Thymus (tissue), 11 donors: ENCODE measurements around the gene ARMC3. TPM values are rescaled to one million over a fixed set of nuclear protein-coding genes. Genes with fewer than 3 reads are reported as not detected.
"Not testable (repeated sequence)": the region's sequence is repeated elsewhere in the genome, so short reads cannot be mapped to it uniquely, and the experiment has no call there.

Experiments used
- DNase-seq, 9 donors: peaks; one replicate each; pipeline ENCODE4 v3.0.0-alpha.2; 2013; ENCODE audit warnings: low spot score in 9 of 9, low read depth in 6 of 9, missing footprints in 1 of 9
- H3K27ac ChIP-seq, 2 donors: one replicate each; pipeline ENCODE4 v1.5.1; 2013; ENCODE audit warnings: control low read depth in 1 of 2, low read depth in 1 of 2, low read length in 1 of 2, mild to moderate bottlenecking in 1 of 2, moderate library complexity in 1 of 2
- H3K27me3 ChIP-seq, 2 donors: one replicate each; pipeline ENCODE4 v1.5.1; 2013; ENCODE audit warnings: low read length in 1 of 2; ENCODE audit not compliant: control insufficient read depth in 2 of 2, insufficient read depth in 1 of 2
- H3K36me3 ChIP-seq, 2 donors: one replicate each; pipeline ENCODE4 v1.5.1; 2013; ENCODE audit warnings: low read length in 1 of 2, mild to moderate bottlenecking in 1 of 2, moderate library complexity in 1 of 2; ENCODE audit not compliant: control insufficient read depth in 2 of 2, insufficient read depth in 2 of 2
- H3K4me1 ChIP-seq, 2 donors: one replicate each; pipeline ENCODE4 v1.5.1; 2013; ENCODE audit warnings: low read length in 2 of 2; ENCODE audit not compliant: control insufficient read depth in 2 of 2, insufficient read depth in 2 of 2
- H3K4me3 ChIP-seq, 2 donors: one replicate each; pipeline ENCODE4 v1.5.1; 2013; ENCODE audit warnings: low read length in 2 of 2, control low read depth in 1 of 2, mild to moderate bottlenecking in 1 of 2
- H3K9me3 ChIP-seq, 2 donors: one replicate each; pipeline ENCODE4 v1.5.1; 2013; ENCODE audit warnings: low read length in 1 of 2, mild to moderate bottlenecking in 1 of 2; ENCODE audit not compliant: control insufficient read depth in 2 of 2, insufficient read depth in 1 of 2
- WGBS: extraction: QIAGEN DNeasy Blood & Tissue Kit; methylation state at CpG from one replicate; pipeline ENCODE4 v1.1.7; 2013; 5-methylcytosine and 5-hydroxymethylcytosine counted together
- polyA plus RNA-seq: library from polyadenylated mRNA; stranded (reverse); fragments of 200-250 nt; gene quantifications from one replicate; pipeline ENCODE4 v1.2.3, GENCODE V29; 2013
- total RNA-seq: library from RNA; stranded (reverse); fragments of 120-200 nt; gene quantifications from one replicate; pipeline ENCODE4 v1.2.4, GENCODE V29; 2013
- donor health status: healthy.

ARMC3 gene
- total and polyA plus RNA-seq, 2 donors, result 0.09 to 0.11 TPM

GRCh38 chr10:23060918-23061317 lies 133.1 kb downstream of the ARMC3 start:
- H3K36me3 ChIP-seq, result no peaks in the 10 kb centered on the region
- no peak for DNase-seq
- no peaks in the 10 kb centered on the region for H3K4me1 ChIP-seq
- H3K4me3 ChIP-seq, result no peak overlapping the region
- no peak overlapping the region for H3K27ac ChIP-seq
- H3K9me3 ChIP-seq, result no peaks in the 10 kb centered on the region
- 60% methylated on average over 2 of the region's 2 CpGs for WGBS
- no peaks in the 10 kb centered on the region for H3K27me3 ChIP-seq

DNA sequence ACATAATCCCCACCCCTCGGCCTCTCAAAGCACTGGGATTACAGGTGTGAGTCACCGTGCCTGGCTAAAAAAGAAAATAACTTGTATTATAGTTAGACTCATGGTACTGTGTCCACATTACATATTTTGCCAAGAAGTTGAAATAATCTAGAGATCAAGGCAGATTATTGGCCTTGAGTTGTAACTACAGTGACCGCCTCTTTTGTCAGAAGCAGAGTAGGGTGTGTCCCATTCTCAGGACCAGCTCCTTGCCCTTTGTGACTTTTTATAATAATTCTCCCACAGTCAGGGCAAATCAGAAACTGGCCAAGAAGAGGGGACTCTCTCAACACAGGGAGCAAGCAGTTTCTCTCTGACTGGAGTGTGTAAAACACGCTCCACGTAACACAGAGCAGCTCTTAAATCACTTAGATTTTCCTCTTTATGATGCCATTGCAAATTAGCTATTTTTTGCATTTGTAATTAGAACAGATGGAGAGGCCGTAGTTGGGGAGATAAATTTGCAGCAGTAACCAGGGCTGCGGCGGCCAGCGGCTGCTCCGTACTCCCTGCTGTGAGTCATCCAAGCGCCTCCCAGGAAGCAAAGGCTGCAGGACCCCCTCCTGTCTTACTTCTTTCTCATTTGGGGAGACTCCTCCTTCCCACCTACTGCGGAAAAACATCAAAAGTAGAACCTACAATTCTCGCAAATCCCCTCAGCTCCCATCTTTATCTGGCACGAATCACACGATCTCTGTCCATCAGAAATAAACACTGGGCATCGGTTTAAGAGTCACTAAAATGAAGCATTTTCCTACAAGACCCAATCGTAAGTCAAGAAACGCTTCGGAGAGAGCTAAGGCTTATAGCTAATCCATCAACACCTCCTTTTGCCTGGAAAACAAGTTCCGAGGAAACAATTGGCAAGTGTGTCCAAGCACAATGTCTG lies 135.5 kb downstream of the ARMC3 start:
- Histone ChIP-seq H3K9me3 (no peaks in the 10 kb centered on the region), H3K4me1 (peaks cover 0 to 4% of the 10 kb centered on the region in 2 donors), H3K36me3 (no peaks in the 10 kb centered on the region), H3K27me3 (no peaks in the 10 kb centered on the region), H3K4me3 (no peak overlapping the region), H3K27ac (no peak overlapping the region)
- DNase-seq, result no peak
- WGBS, result 93% methylated on average over 20 of the region's 20 CpGs

- 92% methylated on average over 20 of the region's 20 CpGs for WGBS
- Histone ChIP-seq H3K4me3 (no peak overlapping the region), H3K27me3 (no peaks in the 10 kb centered on the region), H3K9me3 (no peaks in the 10 kb centered on the region), H3K36me3 (no peaks in the 10 kb centered on the region), H3K27ac (no peak overlapping the region), H3K4me1 (peaks cover 0 to 4% of the 10 kb centered on the region in 2 donors)
- no peak for DNase-seq
Observed at GRCh38 chr10:23063973-23064812, 136.3 kb downstream of the ARMC3 start.

DNA sequence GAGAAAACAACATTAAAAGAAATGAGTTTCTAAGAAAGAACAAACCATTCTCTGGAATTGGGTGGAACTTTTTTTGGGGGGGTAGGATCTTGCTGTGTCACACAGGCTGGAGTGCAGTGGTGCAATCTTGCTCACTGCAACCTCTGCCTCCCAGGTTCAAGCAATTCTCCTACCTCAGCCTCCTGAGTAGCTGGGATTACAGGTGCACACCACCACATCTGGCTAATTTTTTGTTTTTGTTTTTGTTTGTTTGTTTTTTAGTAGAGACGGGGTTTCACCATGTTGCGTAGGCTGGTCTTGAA lies 136.9 kb downstream of the ARMC3 start:
- H3K4me3 ChIP-seq, H3K4me1 ChIP-seq, H3K27me3 ChIP-seq, H3K9me3 ChIP-seq, H3K27ac ChIP-seq, H3K36me3 ChIP-seq, DNase-seq: not testable (repeated sequence)
- 98% methylated on average over 2 of the region's 2 CpGs for WGBS

GRCh38 chr10:23065181-23065948 lies 137.5 kb downstream of the ARMC3 start:
- H3K4me3 ChIP-seq, result no peak overlapping the region
- H3K27ac ChIP-seq, result peak overlapping the region in 1 of 2 donors; percentile 43
- no peaks in the 10 kb centered on the region for H3K27me3 ChIP-seq
- peaks cover 0 to 4% of the 10 kb centered on the region in 2 donors for H3K4me1 ChIP-seq
- 80% methylated on average over 11 of the region's 11 CpGs for WGBS
- DNase-seq, result no peak
- H3K9me3 ChIP-seq, result no peaks in the 10 kb centered on the region
- no peaks in the 10 kb centered on the region for H3K36me3 ChIP-seq

DNA sequence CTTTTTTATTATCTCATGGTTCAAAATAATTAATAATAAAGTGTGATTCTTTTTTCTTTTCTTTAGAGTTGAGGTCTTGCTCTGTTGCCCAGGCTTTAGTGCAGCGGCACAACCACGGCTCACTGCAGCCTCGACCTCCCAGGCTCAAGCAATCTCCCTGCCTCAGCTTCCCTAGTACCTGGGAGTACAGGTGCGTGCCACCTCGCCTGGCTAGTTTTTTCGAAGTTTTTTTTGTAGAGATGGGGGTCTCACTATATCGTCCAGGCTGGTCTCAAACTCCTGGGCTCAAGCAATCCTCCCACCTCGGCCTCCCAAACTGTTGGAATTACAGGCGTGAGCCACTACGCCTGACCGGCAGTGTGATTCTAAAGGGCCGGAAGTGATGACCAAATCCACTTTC lies 139.5 kb downstream of the ARMC3 start:
- H3K27ac ChIP-seq, result no peak overlapping the region
- H3K4me1 ChIP-seq, result peaks cover 0 to 4% of the 10 kb centered on the region in 2 donors
- H3K9me3 ChIP-seq, result no peaks in the 10 kb centered on the region
- H3K36me3 ChIP-seq, result no peaks in the 10 kb centered on the region
- 98% methylated on average over 12 of the region's 12 CpGs for WGBS
- DNase-seq, result no peak
- H3K4me3 ChIP-seq, result no peak overlapping the region
- no peaks in the 10 kb centered on the region for H3K27me3 ChIP-seq

DNA sequence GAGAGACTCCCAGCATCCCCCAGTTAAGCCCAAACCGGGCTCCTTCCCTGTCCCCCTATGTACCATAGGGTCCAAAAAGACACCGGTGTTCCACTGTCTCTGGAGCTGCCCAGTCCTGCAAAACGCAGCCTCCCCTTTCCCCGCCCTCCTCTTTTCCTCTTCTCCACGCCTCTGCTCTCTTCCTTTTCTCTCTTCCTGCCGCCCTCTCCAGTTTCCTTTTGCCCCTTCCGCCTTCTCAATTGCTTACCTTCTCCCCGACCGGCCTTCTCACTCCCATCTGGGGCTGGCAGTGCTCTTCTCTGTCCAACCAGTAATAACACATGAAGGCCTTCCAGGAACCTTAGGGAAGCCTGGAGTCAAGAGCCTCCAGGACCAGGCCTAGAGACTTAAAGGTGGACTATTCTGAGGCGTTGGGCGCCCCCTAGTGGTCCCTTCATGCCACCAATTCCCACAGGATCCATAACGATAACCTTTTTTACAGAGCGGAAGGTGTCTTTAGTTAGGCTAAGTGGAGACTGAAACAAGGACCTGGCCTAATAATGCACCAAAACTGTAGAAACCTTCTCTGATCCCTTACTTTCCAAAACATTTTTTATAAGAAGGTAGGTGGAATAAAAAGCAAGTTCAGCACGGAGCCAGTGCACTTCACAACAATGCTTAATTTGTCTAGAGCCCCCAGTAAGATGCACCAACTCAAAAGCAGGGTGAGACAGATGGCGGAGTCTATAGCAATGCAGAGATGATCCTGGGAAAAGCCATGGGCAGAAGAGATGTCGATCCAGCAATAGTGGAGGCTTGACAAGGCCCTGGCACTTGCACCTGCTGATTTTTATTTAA lies 140.3 kb downstream of the ARMC3 start:
- Histone ChIP-seq H3K36me3 (no peaks in the 10 kb centered on the region), H3K27ac (no peak overlapping the region), H3K9me3 (no peaks in the 10 kb centered on the region), H3K4me3 (no peak overlapping the region), H3K27me3 (no peaks in the 10 kb centered on the region), H3K4me1 (peaks cover 0 to 4% of the 10 kb centered on the region in 2 donors)
- peak; percentile 23 to 71 (median 42) for DNase-seq
- WGBS, result 67% methylated on average over 16 of the region's 16 CpGs

- Histone ChIP-seq H3K4me3 (no peak overlapping the region), H3K9me3 (no peaks in the 10 kb centered on the region), H3K27ac (no peak overlapping the region), H3K36me3 (no peaks in the 10 kb centered on the region), H3K4me1 (peaks cover 0 to 4% of the 10 kb centered on the region in 2 donors), H3K27me3 (no peaks in the 10 kb centered on the region)
- 82% methylated on average over 10 of the region's 10 CpGs for WGBS
- no peak for DNase-seq
Observed at GRCh38 chr10:23069019-23069815, 141.4 kb downstream of the ARMC3 start.
